GM19099 (cell line): ENCODE measurements around the gene CDK5.

Source experiments
- POLR2A ChIP-seq: IDR thresholded peaks from 3 replicates; pipeline ENCODE4 v1.6.1; 2011; ENCODE audit warnings: low read depth; ENCODE audit not compliant: insufficient read length; ENCODE audit errors: extremely low read depth

Gene CDK5

DNA sequence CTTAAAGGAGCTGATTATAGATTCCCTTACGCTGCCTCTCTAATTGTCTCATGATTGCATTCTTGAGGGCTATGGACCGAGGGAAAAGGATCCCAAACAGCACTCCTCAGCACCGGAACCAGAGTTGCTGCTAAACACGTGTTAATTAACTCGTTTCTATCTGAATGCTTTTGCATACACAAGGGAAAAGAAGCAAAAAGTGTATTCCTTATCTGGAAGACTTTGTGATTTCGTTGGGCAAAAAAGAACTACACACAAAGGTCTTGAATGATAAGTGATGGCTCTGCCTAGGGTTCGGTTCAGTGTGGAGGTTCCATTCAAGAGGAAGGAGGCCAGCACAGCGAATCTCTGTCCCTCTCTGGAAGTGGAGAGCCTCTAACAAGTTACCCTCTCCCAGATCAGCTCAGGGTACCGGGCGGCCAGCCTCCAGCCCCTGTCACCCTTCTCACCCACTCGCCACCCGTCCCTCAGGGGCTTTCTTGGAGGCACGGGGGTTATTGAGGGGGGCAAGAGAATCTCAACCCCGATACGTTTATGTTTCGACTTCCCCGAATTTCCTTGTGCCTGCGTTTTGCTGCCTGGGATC lies 1.2 kb upstream of the CDK5 start:
- no peak for TF ChIP-seq POLR2A

- peak; percentile 52 for TF ChIP-seq POLR2A
Measured at GRCh38 chr7:151057989-151058780, 488 bp upstream of the CDK5 start.

DNA sequence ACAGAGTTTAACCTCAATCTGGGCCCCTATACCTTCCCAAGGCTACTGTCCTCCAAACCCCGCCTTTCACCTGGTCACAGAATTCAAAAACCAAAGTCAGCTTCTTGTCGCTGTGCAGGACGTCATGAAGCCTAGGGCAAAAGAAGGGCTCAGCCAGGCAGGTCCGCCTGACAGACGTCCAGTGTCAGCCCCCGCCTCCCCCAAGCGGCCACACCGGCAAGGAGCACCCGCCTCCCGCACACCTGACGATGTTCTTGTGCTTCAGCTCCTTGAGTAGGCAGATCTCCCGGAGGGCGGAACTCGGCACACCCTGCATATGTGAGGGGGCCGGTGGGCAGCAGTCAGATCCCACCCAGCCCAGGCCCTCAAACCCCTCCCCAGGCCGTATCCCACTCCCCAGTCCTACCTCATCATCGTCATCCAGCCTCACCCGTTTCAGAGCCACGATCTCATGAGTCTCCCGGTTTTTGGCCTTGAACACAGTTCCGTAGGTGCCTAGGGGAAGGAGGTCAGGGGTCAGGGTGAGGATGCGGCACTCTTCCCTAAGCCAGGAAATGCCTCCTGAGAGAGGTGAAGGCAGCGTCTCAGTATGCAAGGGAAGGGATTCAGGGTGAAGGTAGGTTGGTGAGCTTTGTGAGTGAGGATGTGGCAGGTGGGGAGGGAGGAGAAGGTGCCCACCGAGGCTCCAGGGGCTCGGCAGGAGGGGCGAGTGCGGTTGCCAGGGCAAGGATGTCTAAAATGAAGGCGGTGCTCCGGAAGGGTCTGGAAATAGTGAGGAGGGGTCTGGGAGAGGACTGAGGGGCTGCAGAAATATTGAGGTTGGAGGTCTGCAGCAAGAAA lies 811 bp downstream of the CDK5 start:
- TF ChIP-seq POLR2A = no peak

DNA sequence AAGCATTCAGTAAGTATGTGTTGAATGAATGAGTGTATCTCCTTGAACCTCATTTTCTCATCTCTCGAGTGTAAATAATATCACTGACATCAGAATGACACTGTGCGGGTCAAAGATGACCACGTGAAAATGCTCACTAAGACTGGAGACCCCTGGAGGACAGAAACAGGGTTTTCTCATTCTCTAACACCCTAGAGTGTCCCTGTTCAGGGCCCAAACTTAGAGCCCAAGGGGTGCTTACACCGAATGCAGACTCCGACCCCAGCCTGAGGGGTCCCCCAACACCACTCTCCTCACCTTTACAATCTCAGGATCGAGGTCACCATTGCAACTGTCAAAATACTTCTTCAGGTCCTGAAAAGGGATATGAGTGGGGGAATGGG lies 1.4 kb downstream of the CDK5 start:
- no peak for TF ChIP-seq POLR2A

- TF ChIP-seq POLR2A = no peak
Measured at GRCh38 chr7:151053751-151054150, 3.9 kb downstream of the CDK5 start.

DNA sequence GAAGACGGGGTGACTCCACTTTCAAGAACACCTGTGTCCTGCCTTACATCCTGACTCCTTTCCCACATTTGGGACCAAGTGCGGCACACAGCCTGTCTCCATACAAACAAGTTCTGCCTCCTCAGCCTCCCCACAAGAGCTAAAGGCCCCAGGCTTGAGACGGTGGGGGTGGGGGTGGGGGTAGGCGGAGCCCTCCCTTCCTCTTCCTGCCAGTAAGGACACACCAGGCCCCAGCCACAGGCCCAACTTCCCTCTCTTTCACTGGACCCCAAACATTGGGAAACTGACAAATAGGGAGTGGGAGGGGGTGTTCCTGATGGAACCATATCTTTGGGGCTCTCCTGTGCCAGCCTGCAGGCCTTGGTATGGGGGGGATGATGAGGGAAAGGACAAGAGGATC lies 4.6 kb downstream of the CDK5 start:
- no peak for TF ChIP-seq POLR2A

DNA sequence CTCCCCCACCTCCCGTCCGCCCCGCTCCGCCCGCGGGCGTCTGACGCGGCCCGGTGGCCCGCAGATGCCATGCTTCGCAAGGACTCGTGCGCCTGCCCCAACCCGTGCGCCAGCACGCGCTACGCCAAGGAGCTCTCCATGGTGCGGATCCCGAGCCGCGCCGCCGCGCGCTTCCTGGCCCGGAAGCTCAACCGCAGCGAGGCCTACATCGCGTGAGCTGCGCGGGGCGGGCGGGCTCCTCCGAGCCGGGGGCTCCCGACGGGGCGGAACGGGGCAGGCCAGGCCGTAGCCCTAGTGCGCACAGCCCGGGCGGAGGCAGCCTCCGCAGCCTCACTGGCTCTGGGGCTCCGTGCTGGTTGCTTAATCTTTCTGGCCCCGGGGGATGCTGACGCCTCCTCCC lies 6.6 kb downstream of the CDK5 start:
- no peak for TF ChIP-seq POLR2A

DNA sequence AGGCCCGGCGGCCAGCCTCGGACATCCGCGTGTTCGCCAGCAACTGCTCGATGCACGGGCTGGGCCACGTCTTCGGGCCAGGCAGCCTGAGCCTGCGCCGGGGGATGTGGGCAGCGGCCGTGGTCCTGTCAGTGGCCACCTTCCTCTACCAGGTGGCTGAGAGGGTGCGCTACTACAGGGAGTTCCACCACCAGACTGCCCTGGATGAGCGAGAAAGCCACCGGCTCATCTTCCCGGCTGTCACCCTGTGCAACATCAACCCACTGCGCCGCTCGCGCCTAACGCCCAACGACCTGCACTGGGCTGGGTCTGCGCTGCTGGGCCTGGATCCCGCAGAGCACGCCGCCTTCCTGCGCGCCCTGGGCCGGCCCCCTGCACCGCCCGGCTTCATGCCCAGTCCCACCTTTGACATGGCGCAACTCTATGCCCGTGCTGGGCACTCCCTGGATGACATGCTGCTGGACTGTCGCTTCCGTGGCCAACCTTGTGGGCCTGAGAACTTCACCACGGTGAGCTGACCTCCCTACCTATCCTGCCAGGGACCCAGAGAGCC lies 8.7 kb downstream of the CDK5 start:
- TF ChIP-seq POLR2A = no peak

DNA sequence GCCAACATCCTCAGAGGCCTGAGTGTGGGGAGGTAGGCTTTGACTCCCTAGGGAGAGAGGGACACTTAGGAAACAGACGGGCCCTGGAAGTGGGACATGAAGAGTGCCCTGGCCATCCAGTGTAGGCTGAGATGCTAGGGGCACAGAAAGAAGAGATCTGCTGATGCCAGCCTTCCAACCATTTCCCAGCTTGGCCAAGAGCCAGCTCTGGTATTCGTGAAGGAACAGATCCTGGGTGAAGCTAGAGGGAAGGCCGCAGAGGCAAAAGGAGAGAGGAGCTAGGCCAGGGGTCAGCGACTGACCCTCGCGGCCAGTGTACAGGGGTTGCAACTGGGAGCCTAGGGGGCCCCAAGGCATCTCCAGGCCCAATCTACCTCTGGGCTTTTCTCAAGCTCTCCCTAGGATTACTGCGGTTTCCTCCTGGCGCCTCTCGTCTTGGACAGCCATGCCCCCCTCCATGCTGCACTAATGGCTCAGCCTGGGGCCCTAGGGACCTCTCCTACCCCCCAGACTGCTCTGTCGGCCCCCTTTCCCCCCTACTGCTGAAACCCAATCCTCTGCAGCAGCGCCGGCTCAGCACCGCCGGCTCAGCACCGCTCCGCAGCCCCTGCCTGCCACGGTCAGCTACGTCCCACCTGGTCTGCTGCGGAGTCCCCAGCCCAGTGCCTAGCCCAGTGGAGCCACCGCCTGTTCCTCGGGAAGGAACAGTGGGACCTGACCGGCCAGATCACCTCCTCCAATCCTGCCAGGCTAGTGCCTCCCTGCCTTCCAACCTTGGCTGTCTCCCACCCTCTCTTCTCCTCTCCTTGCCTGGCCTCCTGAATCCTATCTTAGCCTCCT lies 9.5 kb downstream of the CDK5 start, which contains the start of gene ASIC3:
TSS of gene ASIC3 (plus strand) at position 556 of the 840 bp plus-strand sequence. CDS start 355 bp downstream, outside the sequence.
- no peak for TF ChIP-seq POLR2A

- TF ChIP-seq POLR2A = no peak
Measured at GRCh38 chr7:151046603-151047573, 10.8 kb downstream of the CDK5 start.

GRCh38 chr7:151045967-151046366 lies 11.7 kb downstream of the CDK5 start:
- no peak for TF ChIP-seq POLR2A

- no peak for TF ChIP-seq POLR2A
Measured at GRCh38 chr7:151045262-151045661, 12.4 kb downstream of the CDK5 start.

DNA sequence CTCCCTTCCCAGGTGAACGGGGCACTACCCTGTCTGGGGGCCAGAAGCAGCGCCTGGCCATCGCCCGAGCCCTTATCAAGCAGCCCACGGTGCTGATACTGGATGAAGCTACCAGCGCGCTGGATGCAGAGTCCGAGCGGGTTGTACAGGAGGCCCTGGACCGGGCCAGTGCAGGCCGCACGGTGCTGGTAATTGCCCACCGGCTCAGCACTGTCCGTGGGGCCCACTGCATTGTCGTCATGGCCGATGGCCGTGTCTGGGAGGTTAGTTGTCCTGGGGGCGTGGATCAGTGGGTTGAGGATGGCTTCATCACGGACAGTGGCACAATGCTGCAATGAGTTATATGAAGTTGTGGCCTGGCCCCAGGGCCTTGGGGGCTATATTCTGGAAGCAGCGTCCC lies 13.7 kb downstream of the CDK5 start:
- no peak for TF ChIP-seq POLR2A
